ENCODE measurements around the gene EPB41.

Gene EPB41

DNA sequence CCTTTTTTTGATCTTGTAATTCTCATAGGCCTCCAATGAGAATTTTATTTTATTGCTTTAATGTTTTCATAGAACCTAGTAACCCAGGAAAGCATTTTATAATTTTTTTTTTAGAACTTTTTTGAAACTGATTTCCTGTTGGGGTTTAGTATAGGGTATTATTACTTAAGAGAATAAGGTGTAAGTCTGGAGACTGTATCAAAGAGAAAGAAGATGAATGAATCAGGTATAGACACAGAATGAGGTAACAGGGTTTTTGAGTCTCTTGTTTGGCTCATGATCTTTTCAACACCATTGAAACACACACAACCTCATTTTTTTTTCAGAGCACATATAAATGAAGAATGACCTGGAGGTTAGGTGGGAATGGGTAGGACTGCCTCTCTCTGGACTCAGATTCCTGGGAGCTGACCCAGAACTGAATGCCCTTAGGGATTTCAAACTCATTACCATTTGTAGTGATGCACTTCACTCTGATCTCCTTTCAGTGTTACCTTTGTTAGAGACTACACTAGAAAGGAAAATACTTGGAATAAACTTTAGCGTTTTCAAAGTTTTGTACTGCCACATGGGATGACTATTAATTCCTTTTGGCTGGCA, 51.0 kb downstream of the EPB41 start:
- peaks cover 61% of the 10 kb centered on the region for H3K4me1 Mint-ChIP-seq
- DNase-seq: no peak
- no peak overlapping the region for H3K4me3 Mint-ChIP-seq
- ATAC-seq: no peak
- no peaks in the 10 kb centered on the region for H3K9me3 Mint-ChIP-seq
- no peak overlapping the region for H3K27ac Mint-ChIP-seq
- H3K27me3 Mint-ChIP-seq: no peaks in the 10 kb centered on the region
- H3K36me3 Mint-ChIP-seq (ENCODE audit: low read depth): peaks cover 4% of the 10 kb centered on the region

DNA sequence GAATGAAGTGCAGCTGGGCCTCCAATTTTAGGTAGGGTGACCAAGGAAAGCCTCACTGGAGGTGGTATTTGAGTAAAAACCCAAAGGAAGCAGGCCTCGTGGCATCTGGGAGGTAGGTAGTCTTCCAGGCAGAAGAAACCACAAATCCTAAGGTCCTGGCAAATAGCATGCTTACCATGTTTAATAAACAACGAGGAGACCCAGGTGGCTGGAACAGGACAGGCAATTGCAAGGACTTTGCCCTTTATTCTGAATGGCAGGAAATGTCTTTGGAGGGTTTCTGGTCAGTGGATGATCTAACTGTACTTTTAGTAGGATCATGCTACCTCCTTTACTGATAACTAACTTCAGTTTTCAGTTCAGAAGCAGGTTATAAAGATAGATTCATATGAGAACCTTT, 52.2 kb downstream of the EPB41 start:
- peaks cover 4% of the 10 kb centered on the region for H3K36me3 Mint-ChIP-seq (ENCODE audit: low read depth)
- no peak overlapping the region for H3K4me3 Mint-ChIP-seq
- DNase-seq (no peak), ATAC-seq (no peak)
- H3K27ac Mint-ChIP-seq: no peak overlapping the region
- no peaks in the 10 kb centered on the region for H3K9me3 Mint-ChIP-seq
- no peaks in the 10 kb centered on the region for H3K27me3 Mint-ChIP-seq
- H3K4me1 Mint-ChIP-seq: peaks cover 66% of the 10 kb centered on the region

- Mint-ChIP-seq H3K4me3 (no peak overlapping the region), H3K4me1 (peaks cover 61% of the 10 kb centered on the region), H3K27ac (peak overlapping the region; percentile 82), H3K36me3 (ENCODE audit: low read depth) (peaks cover 5% of the 10 kb centered on the region), H3K27me3 (no peaks in the 10 kb centered on the region), H3K9me3 (no peaks in the 10 kb centered on the region)
- DNase-seq: no peak
- ATAC-seq: peak; percentile 78
These were observed 57.8 kb downstream of the EPB41 start for GRCh38 chr1:28971980-28972771.

DNA sequence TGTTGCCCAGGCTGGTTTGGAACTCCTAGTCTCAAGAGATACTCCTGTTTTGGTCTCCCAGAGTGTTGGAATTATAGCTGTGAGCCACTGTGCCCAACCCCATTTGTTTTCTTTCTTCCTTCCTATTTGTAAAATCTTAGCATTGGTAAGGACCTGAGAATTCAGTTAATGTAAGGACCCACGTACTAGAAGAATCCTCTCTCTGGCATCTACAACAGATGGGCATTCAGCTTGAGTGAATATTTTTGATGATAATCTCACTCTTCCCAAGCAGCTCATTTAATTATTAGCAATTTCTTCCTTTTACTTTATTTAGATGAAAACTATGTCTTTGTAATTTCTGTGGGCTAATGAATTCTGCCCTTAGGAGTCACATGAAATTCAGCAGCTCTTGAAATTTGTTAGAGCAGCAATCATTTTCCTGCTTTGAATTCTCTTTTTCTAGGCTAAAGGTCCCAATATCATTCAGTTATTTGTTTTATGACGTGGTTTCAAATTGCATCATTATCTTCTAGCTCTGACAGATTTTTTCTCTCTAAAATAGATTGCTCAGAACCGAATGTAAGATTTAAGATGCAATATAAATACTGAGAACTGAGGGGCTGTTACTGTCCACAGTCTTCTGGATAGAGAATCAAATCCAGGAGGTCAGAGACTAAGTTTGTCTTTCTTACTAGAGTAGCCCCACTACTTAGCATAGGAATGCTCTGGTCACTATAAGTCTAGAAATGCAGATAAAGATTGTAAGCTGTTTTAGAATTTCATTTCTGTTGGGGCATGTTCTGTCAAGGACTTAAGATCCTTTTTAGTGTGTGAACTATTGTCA, 59.4 kb downstream of the EPB41 start:
- no peak overlapping the region for H3K4me3 Mint-ChIP-seq
- no peak overlapping the region for H3K27ac Mint-ChIP-seq
- H3K36me3 Mint-ChIP-seq (ENCODE audit: low read depth): peaks cover 7% of the 10 kb centered on the region
- H3K9me3 Mint-ChIP-seq: no peaks in the 10 kb centered on the region
- no peaks in the 10 kb centered on the region for H3K27me3 Mint-ChIP-seq
- ATAC-seq: no peak
- peaks cover 66% of the 10 kb centered on the region for H3K4me1 Mint-ChIP-seq
- DNase-seq: no peak

- H3K4me1 Mint-ChIP-seq: peaks cover 72% of the 10 kb centered on the region
- DNase-seq (no peak), ATAC-seq (no peak)
- no peak overlapping the region for H3K4me3 Mint-ChIP-seq
- peaks cover 7% of the 10 kb centered on the region for H3K36me3 Mint-ChIP-seq (ENCODE audit: low read depth)
- no peak overlapping the region for H3K27ac Mint-ChIP-seq
- no peaks in the 10 kb centered on the region for H3K9me3 Mint-ChIP-seq
- no peaks in the 10 kb centered on the region for H3K27me3 Mint-ChIP-seq
These were observed 60.1 kb downstream of the EPB41 start for GRCh38 chr1:28974432-28974831.

- no peaks in the 10 kb centered on the region for H3K9me3 Mint-ChIP-seq
- H3K4me1 Mint-ChIP-seq: peaks cover 74% of the 10 kb centered on the region
- no peak overlapping the region for H3K4me3 Mint-ChIP-seq
- ATAC-seq (no peak), DNase-seq (no peak)
- H3K36me3 Mint-ChIP-seq (ENCODE audit: low read depth): peaks cover 7% of the 10 kb centered on the region
- H3K27me3 Mint-ChIP-seq: no peaks in the 10 kb centered on the region
- no peak overlapping the region for H3K27ac Mint-ChIP-seq
These were observed 61.9 kb downstream of the EPB41 start for GRCh38 chr1:28976248-28976647.

GRCh38 chr1:28981210-28981609, 66.8 kb downstream of the EPB41 start:
- peaks cover 58% of the 10 kb centered on the region for H3K4me1 Mint-ChIP-seq
- DNase-seq (no peak), ATAC-seq (no peak)
- no peaks in the 10 kb centered on the region for H3K9me3 Mint-ChIP-seq
- peaks cover 10% of the 10 kb centered on the region for H3K36me3 Mint-ChIP-seq (ENCODE audit: low read depth)
- H3K4me3 Mint-ChIP-seq: no peak overlapping the region
- no peak overlapping the region for H3K27ac Mint-ChIP-seq
- no peaks in the 10 kb centered on the region for H3K27me3 Mint-ChIP-seq

GRCh38 chr1:28982198-28982597, 67.8 kb downstream of the EPB41 start:
- no peak overlapping the region for H3K4me3 Mint-ChIP-seq
- peaks cover 9% of the 10 kb centered on the region for H3K36me3 Mint-ChIP-seq (ENCODE audit: low read depth)
- peaks cover 57% of the 10 kb centered on the region for H3K4me1 Mint-ChIP-seq
- no peak overlapping the region for H3K27ac Mint-ChIP-seq
- H3K27me3 Mint-ChIP-seq: no peaks in the 10 kb centered on the region
- ATAC-seq: no peak
- H3K9me3 Mint-ChIP-seq: no peaks in the 10 kb centered on the region
- DNase-seq: no peak

DNA sequence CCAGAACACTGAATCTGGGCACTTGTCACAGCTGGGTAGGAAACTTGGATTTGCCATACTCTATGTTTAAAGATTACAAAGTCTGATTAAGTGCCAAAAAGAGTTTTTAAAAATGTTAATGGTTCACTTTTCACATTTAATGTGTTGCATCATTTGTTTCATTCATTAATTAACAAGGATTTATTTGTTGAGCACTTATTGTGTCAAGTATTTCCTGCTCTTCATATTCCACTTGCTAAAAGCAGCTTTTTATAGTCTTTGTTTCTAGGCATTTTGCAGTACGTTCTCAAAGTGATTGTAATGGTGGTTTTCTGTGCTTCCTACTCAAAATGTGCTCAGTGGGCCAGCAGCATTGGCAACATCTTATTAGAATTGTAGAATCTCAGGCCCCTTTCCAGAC, 68.7 kb downstream of the EPB41 start:
- DNase-seq (no peak), ATAC-seq (no peak)
- Mint-ChIP-seq H3K9me3 (no peaks in the 10 kb centered on the region), H3K4me3 (no peak overlapping the region), H3K27me3 (no peaks in the 10 kb centered on the region), H3K4me1 (peaks cover 51% of the 10 kb centered on the region), H3K27ac (no peak overlapping the region), H3K36me3 (ENCODE audit: low read depth) (peaks cover 14% of the 10 kb centered on the region)

DNA sequence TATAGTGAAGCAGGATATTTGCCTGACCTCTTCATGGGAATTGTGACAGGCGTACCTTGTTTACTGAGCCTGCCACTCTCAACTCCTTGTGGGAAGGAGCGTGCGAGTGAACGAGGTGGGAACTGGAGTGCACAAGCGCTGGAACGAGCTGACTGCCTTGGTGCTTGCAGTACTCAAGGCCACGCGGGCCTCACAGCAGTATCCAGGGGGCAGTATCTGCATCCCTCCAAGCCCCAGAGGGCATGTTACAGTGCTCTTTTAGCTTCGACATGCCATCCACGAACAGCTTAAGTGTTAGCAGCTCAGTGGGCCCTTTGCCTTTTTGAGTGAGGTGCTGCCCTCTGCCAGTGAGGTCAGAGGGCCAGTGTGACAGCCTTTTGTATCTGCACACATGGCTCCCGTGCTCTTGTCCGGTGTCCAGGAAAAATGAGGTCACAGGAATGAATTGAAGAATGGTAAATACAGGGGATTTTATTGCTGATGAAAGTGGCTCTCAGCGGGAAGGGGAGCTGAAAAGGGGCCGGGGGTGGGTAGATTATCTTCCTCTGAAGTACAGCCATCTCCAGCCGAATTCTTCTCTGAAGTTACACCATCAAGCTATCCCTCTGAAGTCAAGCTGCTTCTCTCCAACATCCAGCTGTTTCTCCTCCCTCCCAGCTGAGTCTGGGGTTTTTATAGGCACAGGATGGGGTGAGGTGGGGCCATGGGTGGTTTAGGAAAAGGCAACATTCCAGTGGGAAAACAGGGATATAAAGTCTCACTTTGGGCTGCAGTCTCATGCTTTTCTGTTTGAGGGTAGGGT, 69.3 kb downstream of the EPB41 start:
- no peak overlapping the region for H3K27ac Mint-ChIP-seq
- peaks cover 48% of the 10 kb centered on the region for H3K4me1 Mint-ChIP-seq
- H3K36me3 Mint-ChIP-seq (ENCODE audit: low read depth): peaks cover 14% of the 10 kb centered on the region
- DNase-seq: no peak
- H3K4me3 Mint-ChIP-seq: no peak overlapping the region
- H3K9me3 Mint-ChIP-seq: no peaks in the 10 kb centered on the region
- H3K27me3 Mint-ChIP-seq: no peaks in the 10 kb centered on the region
- no peak for ATAC-seq

GRCh38 chr1:28984311-28984684, 69.9 kb downstream of the EPB41 start:
- Mint-ChIP-seq H3K9me3 (no peaks in the 10 kb centered on the region), H3K36me3 (ENCODE audit: low read depth) (peaks cover 14% of the 10 kb centered on the region), H3K27ac (no peak overlapping the region), H3K4me1 (peaks cover 43% of the 10 kb centered on the region), H3K27me3 (no peaks in the 10 kb centered on the region), H3K4me3 (no peak overlapping the region)
- DNase-seq: no peak
- ATAC-seq: no peak

- Mint-ChIP-seq H3K4me3 (no peak overlapping the region), H3K4me1 (peaks cover 35% of the 10 kb centered on the region), H3K9me3 (no peaks in the 10 kb centered on the region), H3K36me3 (ENCODE audit: low read depth) (peaks cover 14% of the 10 kb centered on the region), H3K27me3 (no peaks in the 10 kb centered on the region), H3K27ac (peak overlapping the region; percentile 30)
- no peak for ATAC-seq
- DNase-seq: no peak
These were observed 71.1 kb downstream of the EPB41 start for GRCh38 chr1:28985427-28985826.

DNA sequence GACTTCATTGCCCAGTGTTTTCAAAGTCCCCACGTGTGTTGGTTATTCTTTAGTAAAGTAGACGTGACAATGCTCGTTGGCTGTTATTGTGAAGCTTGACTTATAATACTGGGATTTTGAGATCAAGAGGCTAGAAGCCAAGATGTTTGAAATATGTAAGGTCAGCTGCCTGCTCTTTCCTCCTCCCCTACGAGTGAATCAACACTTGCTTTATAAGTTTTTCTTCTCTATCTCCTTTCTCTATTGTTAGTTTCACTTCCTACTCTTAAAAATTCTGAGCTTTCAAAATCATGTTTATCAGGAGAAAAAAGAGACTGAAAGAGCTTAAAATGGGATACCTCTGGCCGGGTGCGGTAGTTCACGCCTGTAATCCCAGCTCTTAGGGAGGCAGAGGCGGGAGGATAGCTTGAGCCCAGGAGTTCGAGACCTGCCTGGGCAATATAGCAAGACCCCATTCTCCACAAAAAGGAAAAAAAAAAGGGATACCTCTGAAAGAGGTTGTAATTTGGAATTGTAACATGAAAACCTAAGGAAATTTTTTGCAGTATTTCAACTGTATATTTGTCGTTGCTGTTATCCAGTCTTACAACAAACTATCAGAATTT, 72.0 kb downstream of the EPB41 start:
- Mint-ChIP-seq H3K4me1 (peaks cover 28% of the 10 kb centered on the region), H3K27ac (peak overlapping the region; percentile 42)
- ATAC-seq: no peak

GRCh38 chr1:29002792-29003191, 88.4 kb downstream of the EPB41 start:
- Mint-ChIP-seq H3K4me3 (no peak overlapping the region), H3K36me3 (ENCODE audit: low read depth) (peaks cover 25% of the 10 kb centered on the region), H3K9me3 (no peaks in the 10 kb centered on the region), H3K4me1 (peaks cover 16% of the 10 kb centered on the region), H3K27me3 (no peaks in the 10 kb centered on the region), H3K27ac (no peak overlapping the region)
- DNase-seq: no peak
- no peak for ATAC-seq

More for the DNA sequence above, 72.0 kb downstream of the EPB41 start:
- DNase-seq: no peak
- Mint-ChIP-seq H3K4me3 (no peak overlapping the region), H3K9me3 (no peaks in the 10 kb centered on the region), H3K36me3 (ENCODE audit: low read depth) (peaks cover 14% of the 10 kb centered on the region), H3K27me3 (no peaks in the 10 kb centered on the region)

Data from activated naive CD8-positive, alpha-beta T cell treated with anti-CD3 and anti-CD28 coated beads, Interleukin-2, amount 50 U/mL, for 24 hours (primary cell).